Measurements from ENCODE around the gene ST6GALNAC1. TPM values are rescaled to one million over a fixed set of nuclear protein-coding genes. Genes with fewer than 3 reads are reported as not detected.

ST6GALNAC1 gene
- polyA plus RNA-seq, 1 experiment, result not detected

DNA sequence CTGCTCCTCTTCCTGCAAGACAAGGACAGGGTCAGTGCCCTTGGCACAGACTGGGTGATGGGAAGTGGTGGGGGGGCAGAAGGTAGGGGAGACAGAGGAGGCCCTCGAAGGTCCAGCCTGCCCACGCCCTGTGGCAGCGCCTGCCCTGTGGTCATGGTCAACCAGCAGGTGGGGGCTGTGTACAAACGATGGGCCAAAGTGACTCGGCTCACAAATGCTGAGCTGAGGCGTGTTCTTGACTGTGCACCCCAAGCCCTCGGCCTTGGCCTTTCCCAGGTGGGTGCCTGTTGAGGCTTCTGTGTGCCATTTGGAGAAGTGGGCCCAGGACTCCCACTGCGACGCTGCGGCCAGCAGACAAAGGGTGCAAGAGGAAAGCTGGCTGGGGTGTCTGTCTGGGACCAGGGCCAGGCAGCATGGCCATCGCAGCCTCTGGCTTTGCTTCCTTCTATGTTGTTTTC is 44.6 kb upstream of the ST6GALNAC1 start:
- ChIA-PET POLR2A (interaction anchor here (0.6 to 1.9 kb wide), 7 partner anchors 13 to 38 kb away, joined by 3 to 9 read pairs (median 6); partner anchors contain the start of genes JMJD6 and METTL23), CTCF (interaction anchor here (0.6 to 1.5 kb wide), 2 partner anchors 159 to 385 kb away, joined by 3 to 5 read pairs; no protein-coding TSS in a partner anchor)
- TF ChIP-seq, protein P1, sequence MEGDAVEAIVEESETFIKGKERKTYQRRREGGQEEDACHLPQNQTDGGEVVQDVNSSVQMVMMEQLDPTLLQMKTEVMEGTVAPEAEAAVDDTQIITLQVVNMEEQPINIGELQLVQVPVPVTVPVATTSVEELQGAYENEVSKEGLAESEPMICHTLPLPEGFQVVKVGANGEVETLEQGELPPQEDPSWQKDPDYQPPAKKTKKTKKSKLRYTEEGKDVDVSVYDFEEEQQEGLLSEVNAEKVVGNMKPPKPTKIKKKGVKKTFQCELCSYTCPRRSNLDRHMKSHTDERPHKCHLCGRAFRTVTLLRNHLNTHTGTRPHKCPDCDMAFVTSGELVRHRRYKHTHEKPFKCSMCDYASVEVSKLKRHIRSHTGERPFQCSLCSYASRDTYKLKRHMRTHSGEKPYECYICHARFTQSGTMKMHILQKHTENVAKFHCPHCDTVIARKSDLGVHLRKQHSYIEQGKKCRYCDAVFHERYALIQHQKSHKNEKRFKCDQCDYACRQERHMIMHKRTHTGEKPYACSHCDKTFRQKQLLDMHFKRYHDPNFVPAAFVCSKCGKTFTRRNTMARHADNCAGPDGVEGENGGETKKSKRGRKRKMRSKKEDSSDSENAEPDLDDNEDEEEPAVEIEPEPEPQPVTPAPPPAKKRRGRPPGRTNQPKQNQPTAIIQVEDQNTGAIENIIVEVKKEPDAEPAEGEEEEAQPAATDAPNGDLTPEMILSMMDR (IDR thresholded peaks at IDR 0.05; ENCODE audit: low read depth, low read length), result no peak
- Histone ChIP-seq H3K4me3 (ENCODE audit: low read depth, low read length) (peak overlapping the region; percentile 25), H3K9me3 (ENCODE audit: control insufficient read depth, insufficient read depth, low read length) (no peaks in the 10 kb centered on the region), H3K27me3 (ENCODE audit: control insufficient read depth, insufficient read depth, low read length) (no peaks in the 10 kb centered on the region), H3K27ac (ENCODE audit: low read depth, low read length) (peak overlapping the region; percentile 82)
- no peak for DNase-seq (ENCODE audit: low read depth, low spot score)

DNA sequence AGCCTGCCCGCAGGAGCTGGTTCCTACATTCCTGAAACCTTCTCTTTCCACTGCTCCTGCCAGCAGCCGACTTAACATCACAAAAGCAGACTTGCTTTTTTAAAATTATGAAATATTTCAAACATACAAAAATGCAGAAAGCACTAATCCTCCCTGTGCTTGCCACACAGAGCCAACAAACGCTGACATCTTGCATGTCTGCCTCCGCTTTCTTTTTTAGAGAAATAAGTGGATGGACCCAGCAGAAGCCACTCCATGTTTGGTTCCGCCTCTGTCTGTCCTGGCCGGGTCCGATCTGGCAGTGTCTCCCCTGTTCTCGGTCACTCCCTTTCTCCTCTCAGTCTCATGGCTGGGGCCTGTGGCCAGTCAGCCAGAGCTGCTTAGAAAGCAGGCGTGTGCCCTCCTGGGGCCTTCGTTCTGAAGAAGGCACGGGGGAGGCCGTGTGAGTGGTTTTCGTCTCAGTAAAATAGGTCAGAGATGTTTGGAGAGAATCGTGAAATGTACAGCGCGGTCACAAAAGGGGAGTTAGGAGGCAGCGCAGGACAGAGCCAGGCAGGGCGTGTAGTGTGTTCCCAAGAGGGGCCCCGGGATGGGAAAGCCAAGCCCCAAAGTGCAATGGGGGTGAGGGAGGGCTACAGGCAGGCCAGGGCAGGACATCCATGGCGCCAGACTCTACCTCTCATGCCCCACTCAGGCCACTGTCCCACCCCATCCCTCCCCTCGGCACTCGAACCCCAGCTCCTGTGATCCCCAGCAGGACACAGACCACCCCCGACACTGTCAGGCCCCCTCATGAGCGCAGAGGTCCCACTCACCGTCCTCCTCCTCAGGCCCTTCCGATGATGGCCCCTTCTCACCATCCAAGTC is 44.0 kb upstream of the ST6GALNAC1 start:
- TF ChIP-seq, protein P1 (IDR thresholded peaks at IDR 0.05; ENCODE audit: low read depth, low read length), result no peak
- Histone ChIP-seq H3K27me3 (ENCODE audit: control insufficient read depth, insufficient read depth, low read length) (no peaks in the 10 kb centered on the region), H3K4me3 (ENCODE audit: low read depth, low read length) (no peak overlapping the region), H3K9me3 (ENCODE audit: control insufficient read depth, insufficient read depth, low read length) (no peaks in the 10 kb centered on the region), H3K27ac (ENCODE audit: low read depth, low read length) (no peak overlapping the region)
- POLR2A ChIA-PET, result interaction anchor here (0.5 to 1.9 kb wide), 4 partner anchors 16 to 38 kb away, joined by 3 to 9 read pairs (median 6); no protein-coding TSS in a partner anchor
- CTCF ChIA-PET, result interaction anchor here (1.5 kb wide), 1 partner anchor 159 kb away, joined by 3 read pairs; no protein-coding TSS in a partner anchor
- no peak for DNase-seq (ENCODE audit: low read depth, low spot score)

DNA sequence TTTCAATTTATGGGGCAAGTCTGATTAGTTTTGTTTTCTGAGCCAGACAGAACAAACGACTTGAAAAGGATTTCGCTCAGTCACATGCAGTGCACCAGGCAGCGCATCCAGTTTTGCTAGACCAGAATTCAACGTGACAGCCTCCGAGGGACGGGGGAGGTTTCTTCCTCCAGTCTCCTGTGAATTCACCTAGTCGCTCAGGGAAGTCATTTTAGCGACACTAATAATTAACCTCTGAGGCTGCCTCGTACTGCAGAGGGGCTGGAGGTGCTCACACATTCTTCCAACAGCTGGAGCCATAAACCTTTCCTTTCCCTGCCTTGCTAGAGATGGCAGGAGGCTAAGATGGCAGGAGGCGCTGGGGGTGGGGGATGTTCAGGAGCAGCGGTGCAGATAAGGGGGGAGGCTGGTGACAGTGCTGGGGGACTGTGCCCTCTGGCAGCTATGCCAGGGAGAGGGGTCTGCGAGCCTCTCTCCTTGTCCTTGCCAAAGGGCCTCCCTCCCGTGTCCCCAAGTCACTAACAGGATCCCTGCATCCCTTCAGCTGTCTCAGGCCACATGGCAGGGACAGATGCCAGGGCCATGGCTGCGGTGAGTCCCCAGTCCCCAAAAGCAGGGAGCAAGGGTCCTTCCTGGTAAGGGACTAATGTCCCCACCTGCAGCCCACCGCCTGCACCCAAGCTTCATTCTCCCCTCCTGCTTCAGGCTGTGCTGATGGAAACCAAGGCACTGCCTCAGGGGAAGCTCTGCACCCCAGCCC is 43.2 kb upstream of the ST6GALNAC1 start:
- no peak overlapping the region for H3K27ac ChIP-seq (ENCODE audit: low read depth, low read length)
- DNase-seq (ENCODE audit: low read depth, low spot score), result no peak
- POLR2A ChIA-PET, result interaction anchor here (0.5 to 0.6 kb wide), 2 partner anchors 15 to 39 kb away, joined by 3 read pairs; no protein-coding TSS in a partner anchor
- H3K9me3 ChIP-seq (ENCODE audit: control insufficient read depth, insufficient read depth, low read length), result no peaks in the 10 kb centered on the region
- TF ChIP-seq, protein P1 (IDR thresholded peaks at IDR 0.05; ENCODE audit: low read depth, low read length), result no peak
- CTCF ChIA-PET, result no interaction called here
- no peaks in the 10 kb centered on the region for H3K27me3 ChIP-seq (ENCODE audit: control insufficient read depth, insufficient read depth, low read length)
- no peak overlapping the region for H3K4me3 ChIP-seq (ENCODE audit: low read depth, low read length)

DNA sequence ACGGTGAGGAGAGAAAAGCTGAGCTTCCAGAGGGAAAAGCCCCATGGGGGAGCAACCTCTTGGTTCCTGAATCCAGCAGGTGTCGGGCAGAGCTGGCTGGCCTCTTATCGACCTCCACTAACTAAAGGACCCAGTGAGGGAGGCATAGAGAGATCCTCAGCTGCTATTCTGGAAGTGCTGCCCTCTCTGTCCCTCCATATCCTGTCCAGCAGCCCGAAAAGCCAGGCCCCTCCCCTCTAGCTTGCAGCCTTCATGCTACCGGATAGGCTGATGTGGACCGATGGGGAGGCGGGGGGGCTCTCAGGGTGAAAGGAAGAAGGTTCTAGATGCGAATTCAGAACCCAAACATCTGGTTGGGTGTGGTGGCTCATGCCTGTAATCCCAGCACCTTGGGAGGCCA is 42.3 kb upstream of the ST6GALNAC1 start:
- no peak overlapping the region for H3K4me3 ChIP-seq (ENCODE audit: low read depth, low read length)
- TF ChIP-seq, protein P1 (IDR thresholded peaks at IDR 0.05; ENCODE audit: low read depth, low read length), result no peak
- H3K27me3 ChIP-seq (ENCODE audit: control insufficient read depth, insufficient read depth, low read length), result no peaks in the 10 kb centered on the region
- ChIA-PET CTCF (no interaction called here), POLR2A (no interaction called here)
- H3K9me3 ChIP-seq (ENCODE audit: control insufficient read depth, insufficient read depth, low read length), result no peaks in the 10 kb centered on the region
- H3K27ac ChIP-seq (ENCODE audit: low read depth, low read length), result no peak overlapping the region
- DNase-seq (ENCODE audit: low read depth, low spot score), result no peak

Data from AG04450 (cell line).